Activated CD8-positive, alpha-beta memory T cell treated with anti-CD3 and anti-CD28 coated beads, Interleukin-2, amount 50 U/mL, for 48 hours (primary cell): ENCODE data around the gene H19.

Experiments
- DNase-seq: peaks from one replicate; pipeline ENCODE4 v3.0.0-alpha.2; 2020

H19 gene

GRCh38 chr11:1997755-1998154, at the start of gene H19:
Gene H19 (minus strand): TSS chr11:1997842.
- no peak for DNase-seq

- no peak for DNase-seq
Observed at GRCh38 chr11:2041963-2042362, 44.3 kb upstream of the H19 start.

GRCh38 chr11:2041153-2041552, 43.5 kb upstream of the H19 start:
- DNase-seq, result no peak

GRCh38 chr11:2039198-2039759, 41.6 kb upstream of the H19 start:
- no peak for DNase-seq

GRCh38 chr11:2036863-2037486, 39.3 kb upstream of the H19 start:
- DNase-seq, result no peak

- no peak for DNase-seq
Observed at GRCh38 chr11:2035382-2035781, 37.7 kb upstream of the H19 start.

GRCh38 chr11:2031058-2031457, 33.4 kb upstream of the H19 start:
- DNase-seq, result no peak

GRCh38 chr11:2027708-2028107, 30.1 kb upstream of the H19 start:
- DNase-seq, result no peak

GRCh38 chr11:2015025-2015424, 17.4 kb upstream of the H19 start:
- DNase-seq, result no peak

- DNase-seq, result no peak
Observed at GRCh38 chr11:2012440-2012839, 14.8 kb upstream of the H19 start.

GRCh38 chr11:2004466-2004865, 6.8 kb upstream of the H19 start:
- DNase-seq, result no peak

GRCh38 chr11:2002807-2003206, 5.2 kb upstream of the H19 start:
- no peak for DNase-seq

GRCh38 chr11:2002042-2002776, 4.6 kb upstream of the H19 start:
- DNase-seq, result no peak

GRCh38 chr11:1998861-1999260, 1.2 kb upstream of the H19 start:
- no peak for DNase-seq

GRCh38 chr11:1998290-1998689, 648 bp upstream of the H19 start:
- no peak for DNase-seq

GRCh38 chr11:1994121-1994520, 3.5 kb downstream of the H19 start:
- DNase-seq, result no peak

GRCh38 chr11:1992111-1992510, 5.5 kb downstream of the H19 start:
- no peak for DNase-seq

GRCh38 chr11:1990872-1991578, 6.6 kb downstream of the H19 start:
- no peak for DNase-seq

GRCh38 chr11:1989953-1990352, 7.7 kb downstream of the H19 start:
- no peak for DNase-seq

GRCh38 chr11:1988667-1989317, 8.8 kb downstream of the H19 start:
- no peak for DNase-seq

- DNase-seq, result no peak
Observed at GRCh38 chr11:1988174-1988573, 9.5 kb downstream of the H19 start.

- DNase-seq, result no peak
Observed at GRCh38 chr11:1987024-1987423, 10.6 kb downstream of the H19 start.

GRCh38 chr11:1983601-1983961, 14.1 kb downstream of the H19 start:
- no peak for DNase-seq
